Trophoblast cell (in vitro differentiated cells and primary cell): ENCODE data around the gene CEMIP. TPM values are rescaled to one million over a fixed set of nuclear protein-coding genes. Genes with fewer than 3 reads are reported as not detected.

Source experiments
- DNase-seq, 2 donors: peaks; one replicate each; pipeline ENCODE4 v3.0.0-alpha.2; 2016
- H2AFZ ChIP-seq: 2 replicates; pipeline ENCODE4 v1.6.1; 2013; ENCODE audit warnings: low read length, moderate library complexity, mild to moderate bottlenecking; ENCODE audit not compliant: insufficient read depth, poor library complexity
- H2AK5ac ChIP-seq: 2 replicates; pipeline ENCODE4 v1.6.1; 2013; ENCODE audit warnings: mild to moderate bottlenecking, low read length
- H2BK120ac ChIP-seq: 2 replicates; pipeline ENCODE4 v1.6.1; 2013; ENCODE audit warnings: low read length, mild to moderate bottlenecking, moderate library complexity; ENCODE audit not compliant: insufficient read depth, poor library complexity
- H2BK12ac ChIP-seq: 2 replicates; pipeline ENCODE4 v1.6.1; 2013; ENCODE audit warnings: mild to moderate bottlenecking, low read length, moderate library complexity
- H2BK5ac ChIP-seq: 2 replicates; pipeline ENCODE4 v1.6.1; 2013; ENCODE audit warnings: low read length, low read depth, moderate library complexity, mild to moderate bottlenecking; ENCODE audit not compliant: poor library complexity
- H3K14ac ChIP-seq: 2 replicates; pipeline ENCODE4 v1.6.1; 2013; ENCODE audit warnings: mild to moderate bottlenecking, low read length
- H3K18ac ChIP-seq: 2 replicates; pipeline ENCODE4 v1.6.1; 2013; ENCODE audit warnings: mild to moderate bottlenecking, low read length
- H3K23ac ChIP-seq: 2 replicates; pipeline ENCODE4 v1.6.1; 2013; ENCODE audit warnings: low read length
- H3K27ac ChIP-seq: 2 replicates; pipeline ENCODE4 v1.5.1; 2013; ENCODE audit warnings: low read depth, mild to moderate bottlenecking, inconsistent platforms, low read length, moderate library complexity
- H3K27me3 ChIP-seq: 2 replicates; pipeline ENCODE4 v1.6.1; 2013; ENCODE audit warnings: inconsistent platforms, mild to moderate bottlenecking, low read length, moderate library complexity; ENCODE audit not compliant: insufficient read depth
- H3K36me3 ChIP-seq, 2 experiments: 1 replicate in 1 of 2; 2 replicates in 1 of 2; pipeline ENCODE4 v1.6.1; 2013; ENCODE audit warnings: low read length in 2 of 2, mild to moderate bottlenecking in 2 of 2, moderate library complexity in 1 of 2; ENCODE audit not compliant: insufficient read depth in 2 of 2, control insufficient read depth in 1 of 2
- H3K4ac ChIP-seq: 2 replicates; pipeline ENCODE4 v1.6.1; 2013; ENCODE audit warnings: low read depth, mild to moderate bottlenecking, low read length, moderate library complexity
- H3K4me1 ChIP-seq, 2 experiments: 1 replicate in 1 of 2; 2 replicates in 1 of 2; pipeline ENCODE4 v1.6.1; 2013; ENCODE audit warnings: low read length in 2 of 2, mild to moderate bottlenecking in 2 of 2, moderate library complexity in 1 of 2; ENCODE audit not compliant: insufficient read depth in 2 of 2, control insufficient read depth in 1 of 2
- H3K4me2 ChIP-seq: 2 replicates; pipeline ENCODE4 v1.6.1; 2013; ENCODE audit warnings: inconsistent platforms, mild to moderate bottlenecking, low read length, moderate library complexity
- H3K4me3 ChIP-seq: 2 replicates; pipeline ENCODE4 v1.5.1; 2013; ENCODE audit warnings: mild to moderate bottlenecking, low read depth, low read length, inconsistent platforms
- H3K79me1 ChIP-seq: one replicate; pipeline ENCODE4 v1.6.1; 2013; ENCODE audit warnings: low read length
- H3K79me2 ChIP-seq: 2 replicates; pipeline ENCODE4 v1.6.1; 2013; ENCODE audit warnings: low read length, mild to moderate bottlenecking; ENCODE audit not compliant: control insufficient read depth, insufficient read depth, poor library complexity
- H3K9ac ChIP-seq: 2 replicates; pipeline ENCODE4 v1.6.1; 2013; ENCODE audit warnings: mild to moderate bottlenecking, low read length
- H3K9me3 ChIP-seq: 2 replicates; pipeline ENCODE4 v1.6.1; 2013; ENCODE audit warnings: low read depth, mild to moderate bottlenecking, control low read depth, inconsistent platforms, low read length; ENCODE audit not compliant: insufficient read depth
- H4K12ac ChIP-seq: 2 replicates; pipeline ENCODE4 v1.6.1; 2013; ENCODE audit warnings: low read depth, mild to moderate bottlenecking, low read length, moderate library complexity
- H4K8ac ChIP-seq: 2 replicates; pipeline ENCODE4 v1.6.1; 2013; ENCODE audit warnings: low read depth, mild to moderate bottlenecking, low read length, moderate library complexity
- H4K91ac ChIP-seq: one replicate; pipeline ENCODE4 v1.6.1; 2013; ENCODE audit warnings: low read depth, mild to moderate bottlenecking, low read length, moderate library complexity
- WGBS: extraction: QIAGEN DNeasy Blood & Tissue Kit; methylation state at CpG from one replicate; pipeline ENCODE4 v1.1.7; 2013; ENCODE audit warnings: missing lambda C conversion rate; ENCODE audit not compliant: insufficient read length, insufficient coverage; ENCODE audit errors: extremely low coverage; 5-methylcytosine and 5-hydroxymethylcytosine counted together
- polyA plus RNA-seq: library from polyadenylated mRNA; stranded (reverse); fragments of 200-250 nt; gene quantifications from 2 replicates; pipeline ENCODE4 v1.2.3, GENCODE V29; 2013

CEMIP gene, protein sequence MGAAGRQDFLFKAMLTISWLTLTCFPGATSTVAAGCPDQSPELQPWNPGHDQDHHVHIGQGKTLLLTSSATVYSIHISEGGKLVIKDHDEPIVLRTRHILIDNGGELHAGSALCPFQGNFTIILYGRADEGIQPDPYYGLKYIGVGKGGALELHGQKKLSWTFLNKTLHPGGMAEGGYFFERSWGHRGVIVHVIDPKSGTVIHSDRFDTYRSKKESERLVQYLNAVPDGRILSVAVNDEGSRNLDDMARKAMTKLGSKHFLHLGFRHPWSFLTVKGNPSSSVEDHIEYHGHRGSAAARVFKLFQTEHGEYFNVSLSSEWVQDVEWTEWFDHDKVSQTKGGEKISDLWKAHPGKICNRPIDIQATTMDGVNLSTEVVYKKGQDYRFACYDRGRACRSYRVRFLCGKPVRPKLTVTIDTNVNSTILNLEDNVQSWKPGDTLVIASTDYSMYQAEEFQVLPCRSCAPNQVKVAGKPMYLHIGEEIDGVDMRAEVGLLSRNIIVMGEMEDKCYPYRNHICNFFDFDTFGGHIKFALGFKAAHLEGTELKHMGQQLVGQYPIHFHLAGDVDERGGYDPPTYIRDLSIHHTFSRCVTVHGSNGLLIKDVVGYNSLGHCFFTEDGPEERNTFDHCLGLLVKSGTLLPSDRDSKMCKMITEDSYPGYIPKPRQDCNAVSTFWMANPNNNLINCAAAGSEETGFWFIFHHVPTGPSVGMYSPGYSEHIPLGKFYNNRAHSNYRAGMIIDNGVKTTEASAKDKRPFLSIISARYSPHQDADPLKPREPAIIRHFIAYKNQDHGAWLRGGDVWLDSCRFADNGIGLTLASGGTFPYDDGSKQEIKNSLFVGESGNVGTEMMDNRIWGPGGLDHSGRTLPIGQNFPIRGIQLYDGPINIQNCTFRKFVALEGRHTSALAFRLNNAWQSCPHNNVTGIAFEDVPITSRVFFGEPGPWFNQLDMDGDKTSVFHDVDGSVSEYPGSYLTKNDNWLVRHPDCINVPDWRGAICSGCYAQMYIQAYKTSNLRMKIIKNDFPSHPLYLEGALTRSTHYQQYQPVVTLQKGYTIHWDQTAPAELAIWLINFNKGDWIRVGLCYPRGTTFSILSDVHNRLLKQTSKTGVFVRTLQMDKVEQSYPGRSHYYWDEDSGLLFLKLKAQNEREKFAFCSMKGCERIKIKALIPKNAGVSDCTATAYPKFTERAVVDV (N-terminal part only)
- polyA plus RNA-seq = 7.4 and 7.5 TPM in 2 replicates

GRCh38 chr15:80778964-80779657 is at the start of gene CEMIP:
Gene CEMIP, plus strand, starts transcription at chr15:80779370. Its CDS starts 94,510 bp downstream, at chr15:80873880.
- no peak within 1 kb of the TSS for H3K14ac ChIP-seq
- H2BK5ac ChIP-seq = no peak within 1 kb of the TSS
- H3K27ac ChIP-seq = no peak within 1 kb of the TSS
- H2AK5ac ChIP-seq = no peak within 1 kb of the TSS
- no peak within 1 kb of the TSS for H3K9ac ChIP-seq
- H4K91ac ChIP-seq = no peak within 1 kb of the TSS
- H3K27me3 ChIP-seq = peaks cover 11% of the 10 kb centered on the region
- H2BK12ac ChIP-seq = no peak within 1 kb of the TSS
- no peaks in the 10 kb centered on the region for H3K9me3 ChIP-seq
- H3K79me1 ChIP-seq = no peaks in the 10 kb centered on the region
- peaks cover 4 to 16% of the 10 kb centered on the region in 2 experiments for H3K4me1 ChIP-seq
- H3K4ac ChIP-seq = no peak within 1 kb of the TSS
- H4K12ac ChIP-seq = no peak within 1 kb of the TSS
- no CpG with 5 or more reads among the region's 75 CpGs for WGBS
- peak within 1 kb of the TSS; percentile 73 for H3K4me2 ChIP-seq
- H3K18ac ChIP-seq = no peak within 1 kb of the TSS
- peak within 1 kb of the TSS; percentile 74 for H3K4me3 ChIP-seq
- DNase-seq = peak; percentile 72 to 87
- no peak within 1 kb of the TSS for H4K8ac ChIP-seq
- H3K79me2 ChIP-seq = no peaks in the 10 kb centered on the region
- no peak within 1 kb of the TSS for H3K23ac ChIP-seq
- H2AFZ ChIP-seq = peak within 1 kb of the TSS; percentile 37
- H3K36me3 ChIP-seq = no peaks in the 10 kb centered on the region
- no peak within 1 kb of the TSS for H2BK120ac ChIP-seq

GRCh38 chr15:80730387-80730786 is 48.8 kb upstream of the CEMIP start:
- no peak overlapping the region for H3K23ac ChIP-seq
- H3K79me2 ChIP-seq = no peaks in the 10 kb centered on the region
- H3K4me3 ChIP-seq = no peak overlapping the region
- no peak overlapping the region for H4K12ac ChIP-seq
- H3K9ac ChIP-seq = no peak overlapping the region
- no peaks in the 10 kb centered on the region for H3K36me3 ChIP-seq
- H3K4me1 ChIP-seq = peaks cover 4 to 5% of the 10 kb centered on the region in 2 experiments
- H3K18ac ChIP-seq = no peak overlapping the region
- H3K4ac ChIP-seq = no peak overlapping the region
- H3K14ac ChIP-seq = no peak overlapping the region
- H4K8ac ChIP-seq = no peak overlapping the region
- H3K9me3 ChIP-seq = peaks cover 2% of the 10 kb centered on the region
- no peak overlapping the region for H4K91ac ChIP-seq
- WGBS = no CpG with 5 or more reads among the region's 7 CpGs
- H2BK120ac ChIP-seq = no peak overlapping the region
- no peak overlapping the region for H3K27ac ChIP-seq
- no peak overlapping the region for H2AK5ac ChIP-seq
- H2AFZ ChIP-seq = no peak overlapping the region
- H2BK12ac ChIP-seq = no peak overlapping the region
- H3K4me2 ChIP-seq = no peak overlapping the region
- no peak for DNase-seq
- H3K27me3 ChIP-seq = no peaks in the 10 kb centered on the region
- no peaks in the 10 kb centered on the region for H3K79me1 ChIP-seq
- H2BK5ac ChIP-seq = no peak overlapping the region

DNA sequence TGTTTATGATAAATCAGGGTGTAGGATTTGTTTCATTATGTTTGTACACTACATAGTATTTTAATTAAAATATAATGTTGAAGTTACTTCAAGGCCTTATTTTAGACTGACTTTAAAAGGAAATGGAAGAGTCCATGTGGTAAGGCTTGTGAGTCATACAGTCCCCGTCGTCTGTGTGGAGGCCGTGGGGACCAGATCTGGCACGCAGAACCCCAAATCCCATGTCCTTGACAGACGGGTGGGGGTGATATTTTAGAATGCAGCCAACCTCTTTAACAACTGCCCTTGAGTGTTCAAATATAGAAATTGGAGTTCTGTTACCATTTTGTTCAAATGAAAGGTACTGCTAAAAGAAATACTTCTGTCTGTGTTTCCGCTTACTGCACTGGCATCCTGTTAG is 48.2 kb upstream of the CEMIP start:
- no peak overlapping the region for H3K4me3 ChIP-seq
- no peak overlapping the region for H3K27ac ChIP-seq
- H3K79me1 ChIP-seq = no peaks in the 10 kb centered on the region
- H2BK5ac ChIP-seq = no peak overlapping the region
- H3K79me2 ChIP-seq = no peaks in the 10 kb centered on the region
- WGBS = no CpG with 5 or more reads among the region's 6 CpGs
- H2AK5ac ChIP-seq = no peak overlapping the region
- H3K36me3 ChIP-seq = no peaks in the 10 kb centered on the region
- H3K9me3 ChIP-seq = peaks cover 3% of the 10 kb centered on the region
- no peak overlapping the region for H3K4ac ChIP-seq
- H3K18ac ChIP-seq = no peak overlapping the region
- H3K27me3 ChIP-seq = no peaks in the 10 kb centered on the region
- H2BK120ac ChIP-seq = no peak overlapping the region
- H3K9ac ChIP-seq = no peak overlapping the region
- H4K12ac ChIP-seq = no peak overlapping the region
- no peak overlapping the region for H4K91ac ChIP-seq
- no peak overlapping the region for H2AFZ ChIP-seq
- no peak overlapping the region for H3K23ac ChIP-seq
- peaks cover 4 to 5% of the 10 kb centered on the region in 2 experiments for H3K4me1 ChIP-seq
- no peak for DNase-seq
- H3K4me2 ChIP-seq = no peak overlapping the region
- no peak overlapping the region for H4K8ac ChIP-seq
- H2BK12ac ChIP-seq = no peak overlapping the region
- H3K14ac ChIP-seq = no peak overlapping the region

DNA sequence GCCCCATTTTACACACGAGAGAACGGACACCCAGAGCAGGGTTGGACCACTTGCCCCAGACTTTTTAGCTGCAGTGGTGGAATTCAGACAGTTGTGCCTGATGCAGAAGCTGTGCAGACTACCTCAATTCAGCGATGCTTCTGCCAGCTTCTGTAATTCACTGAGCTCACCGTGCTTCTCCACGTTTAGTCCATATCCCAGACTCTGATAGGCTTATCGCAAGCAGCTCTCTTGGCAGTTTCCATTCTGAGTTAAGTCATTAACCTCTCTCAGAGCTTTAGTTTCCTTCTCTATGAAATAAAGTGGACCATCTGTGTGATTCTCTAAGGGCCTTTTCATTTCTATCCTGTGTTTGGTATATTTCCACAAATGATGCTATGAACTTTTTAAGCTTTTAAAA is 47.0 kb upstream of the CEMIP start:
- Histone ChIP-seq H3K14ac (no peak overlapping the region), H3K27me3 (no peaks in the 10 kb centered on the region), H2BK12ac (no peak overlapping the region), H3K23ac (no peak overlapping the region), H3K79me1 (no peaks in the 10 kb centered on the region), H3K36me3 (no peaks in the 10 kb centered on the region), H3K4me2 (no peak overlapping the region), H3K9ac (no peak overlapping the region), H4K8ac (no peak overlapping the region), H3K4me3 (no peak overlapping the region), H3K27ac (no peak overlapping the region), H3K79me2 (no peaks in the 10 kb centered on the region), H2AK5ac (no peak overlapping the region), H3K18ac (no peak overlapping the region), H3K9me3 (peaks cover 3% of the 10 kb centered on the region), H3K4me1 (peaks cover 4 to 5% of the 10 kb centered on the region in 2 experiments), H4K91ac (no peak overlapping the region), H3K4ac (no peak overlapping the region), H2BK5ac (no peak overlapping the region), H4K12ac (no peak overlapping the region), H2AFZ (no peak overlapping the region), H2BK120ac (no peak overlapping the region)
- no peak for DNase-seq
- WGBS = no CpG with 5 or more reads among the region's 6 CpGs
